GM12878 (cell line): ENCODE results near the gene DND1. TPM values are rescaled to one million over a fixed set of nuclear protein-coding genes. Genes with fewer than 3 reads are reported as not detected.
"Not testable (repeated sequence)": the region's sequence is repeated elsewhere in the genome, so short reads cannot be mapped to it uniquely, and the experiment has no call there.

Source experiments
- ATAC-seq: fragments of 200-7000 bp; cut with Tn5 transposase; 3 replicates; pipeline ENCODE4 v1.9.1; 2020; ENCODE audit warnings: mild to moderate bottlenecking, moderate library complexity
- BruUV-seq: library from RNA; stranded (reverse); fragments of 400-500 nt; replicated peaks from 2 replicates; lab custom pipeline; 2021; lab: Mats Ljungman, UMichigan
- CTCF ChIA-PET: fragments of 300-600 bp; sonication (Branson Sonifier 250); formaldehyde crosslinking; extraction: SDS; loops from one replicate; lab custom pipeline; 2021; ENCODE audit warnings: inconsistent platforms; lab: Yijun Ruan, JAX
- POLR2A ChIA-PET: fragments of 350-600 bp; formaldehyde crosslinking; extraction: SDS; loops from one replicate; lab custom pipeline; 2021; ENCODE audit warnings: inconsistent platforms; lab: Charles Lee
- RAD21 ChIA-PET: fragments of 300-600 bp; sonication (Branson Sonifier 250); formaldehyde crosslinking; loops from one replicate; lab custom pipeline; 2023; ENCODE audit warnings: antibody characterized with exemption; ENCODE audit not compliant: unreplicated experiment; lab: Charles Lee
- SMC1A ChIA-PET: fragments of 300-600 bp; sonication (Branson Sonifier 250); formaldehyde crosslinking; loops from one replicate; lab custom pipeline; 2023; ENCODE audit not compliant: unreplicated experiment, uncharacterized antibody; lab: Charles Lee
- DNase-seq: peaks from one replicate; pipeline ENCODE4 v3.0.0-alpha.2; 2011; ENCODE audit warnings: low read depth, low spot score
- FAIRE-seq: peaks from 3 replicates; lab custom pipeline; 2011; peaks lifted over from hg19 to GRCh38; lab: Jason Lieb, UNC
- H2AFZ ChIP-seq: 2 replicates; pipeline ENCODE4 v1.6.0; 2011; ENCODE audit warnings: low read depth, low read length, control low read depth; ENCODE audit not compliant: control insufficient read depth
- H3K27ac ChIP-seq: 2 replicates; pipeline ENCODE4 v1.5.1; 2011; ENCODE audit warnings: control low read depth; ENCODE audit not compliant: control insufficient read depth, insufficient read depth
- H3K27me3 ChIP-seq, 2 experiments: replicated peaks in 1 of 2; 2 replicates each; pipeline versions ENCODE4 v1.6.0 to v1.6.1; 2011; ENCODE audit warnings: low read length in 1 of 2; ENCODE audit not compliant: control insufficient read depth in 2 of 2, insufficient read depth in 2 of 2
- H3K36me3 ChIP-seq, 2 experiments: 2 replicates each; pipeline ENCODE4 v1.5.1; 2011; ENCODE audit warnings: low read length in 1 of 2; ENCODE audit not compliant: control insufficient read depth in 2 of 2, insufficient read depth in 2 of 2
- H3K4me1 ChIP-seq: 2 replicates; pipeline ENCODE4 v1.6.1; 2011; ENCODE audit warnings: mild to moderate bottlenecking, low read length, moderate library complexity, mixed read lengths; ENCODE audit not compliant: control insufficient read depth, insufficient read depth
- H3K4me2 ChIP-seq: 2 replicates; pipeline ENCODE4 v1.6.0; 2011; ENCODE audit warnings: control low read depth; ENCODE audit not compliant: control insufficient read depth, insufficient read depth
- H3K4me3 ChIP-seq: fragments of 200-600 bp; sonication (generic); 2 replicates; pipeline ENCODE4 v1.5.1; 2016
- H3K79me2 ChIP-seq: 2 replicates; pipeline ENCODE4 v1.6.0; 2011; ENCODE audit warnings: low read length; ENCODE audit not compliant: control insufficient read depth, insufficient read depth
- H3K9ac ChIP-seq: 2 replicates; pipeline ENCODE4 v1.8.0; 2011; ENCODE audit warnings: low read length, control low read depth, mixed read lengths; ENCODE audit not compliant: control insufficient read depth, insufficient read depth
- H3K9me3 ChIP-seq: replicated peaks from 3 replicates; pipeline ENCODE4 v1.5.1; 2011; ENCODE audit warnings: mild to moderate bottlenecking, low read length; ENCODE audit not compliant: control insufficient read depth, insufficient read depth
- H4K20me1 ChIP-seq: 2 replicates; pipeline ENCODE4 v1.6.0; 2011; ENCODE audit not compliant: control insufficient read depth, insufficient read depth
- MTA3 ChIP-seq: IDR thresholded peaks from 2 replicates; pipeline ENCODE4 v1.6.1; 2012; ENCODE audit warnings: low read length, inconsistent platforms, borderline replicate concordance
- MYB ChIP-seq: fragments of 150-350 bp; IDR thresholded peaks from 2 replicates; pipeline ENCODE4 v1.6.1; 2014; ENCODE audit warnings: mild to moderate bottlenecking, low read depth, low read length, borderline replicate concordance
- RAD51 ChIP-seq: fragments of 450-650 bp; IDR thresholded peaks from 2 replicates; pipeline ENCODE4 v1.6.1; 2016; ENCODE audit warnings: moderate library complexity, mild to moderate bottlenecking, inconsistent platforms
- TARDBP ChIP-seq: IDR thresholded peaks from 2 replicates; pipeline ENCODE4 v1.6.1; 2016; ENCODE audit warnings: borderline replicate concordance
- WGBS: methylation state at CpG from one replicate; pipeline ENCODE4 v1.1.6; 2016; ENCODE audit warnings: low lambda C conversion rate; ENCODE audit not compliant: insufficient replicate concordance, insufficient coverage; ENCODE audit errors: missing lambda C conversion rate; 5-methylcytosine and 5-hydroxymethylcytosine counted together
- in situ Hi-C: fragments of 300-500 bp; cut with MboI; formaldehyde crosslinking; loops from 9 replicates; pipeline ENCODE4 v1.14.3; 2018; ENCODE audit warnings: mixed read lengths
- intact Hi-C: fragments of 100-400 bp; cut with micrococcal nuclease; formaldehyde crosslinking; loops from one replicate; pipeline ENCODE4 v1.14.2; 2022; ENCODE audit not compliant: unreplicated experiment
- polyA plus RNA-seq, 11 experiments: library from polyadenylated mRNA; depleted of rRNA in 4 of 11; unstranded in 6 of 11; stranded (reverse) in 5 of 11; fragments of >200 nt; fragmentation: Nextera tagmentation in 4 of 11; fragmentation: Illumina TruSeq in 1 of 11; extraction: Ambion mirVana in 4 of 11; extraction: Trizol in 1 of 11; gene quantifications; 1 replicate in 1 of 11; 2 replicates in 10 of 11; pipeline versions ENCODE4 v1.2.1 to v1.2.3, GENCODE V29; 2011 to 2016; ENCODE audit warnings: inconsistent platforms in 2 of 11, missing spikeins in 2 of 11, low read depth in 1 of 11
- total RNA-seq, 4 experiments: library from RNA; depleted of rRNA in 3 of 4; stranded (reverse); fragments of >200 nt in 3 of 4; fragmentation: Illumina TruSeq in 1 of 4; extraction: Trizol in 1 of 4; gene quantifications; 2 replicates each; pipeline versions ENCODE4 v1.2.1 to v1.2.3, GENCODE V29; 2013 to 2021
- TF ChIP-seq, protein P1 (sequence below): fragments of 450-650 bp; IDR thresholded peaks from 2 replicates; pipeline ENCODE4 v1.6.1; 2016; ENCODE audit warnings: mild to moderate bottlenecking

DND1 gene
- total and polyA plus RNA-seq, 10 of the 15 experiments (the other 5 are each of a cell fraction or from before 2014, with no cell fraction given), result 0.15 to 2.9 (median 0.73) TPM; not detected in 2

DNA sequence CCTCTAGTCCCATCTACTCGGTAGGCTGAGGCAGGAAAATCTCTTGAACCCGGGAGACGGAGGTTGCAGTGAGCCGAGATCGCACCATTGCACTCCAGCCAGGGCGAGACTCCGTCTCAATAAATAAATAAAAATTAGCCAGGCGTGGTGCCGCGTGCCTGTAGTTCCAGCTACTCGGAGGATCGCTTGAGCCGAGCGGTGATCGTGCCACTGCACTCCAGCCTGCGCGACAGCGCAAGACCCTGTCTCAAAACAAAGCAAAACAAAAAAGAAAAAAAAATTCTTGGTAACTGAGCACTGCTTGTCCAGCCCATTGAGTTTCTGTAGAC lies 9.4 kb downstream of the DND1 start:
- no TSS peak for BruUV-seq
- peak overlapping the region; percentile 52 for H3K4me2 ChIP-seq
- FAIRE-seq (no peak), DNase-seq (no peak), ATAC-seq (no peak)
- intact Hi-C loops, result loop anchor here (1.0 to 2.0 kb wide), 2 partner anchors 55 to 100 kb away; partner anchors contain the start of genes APBB3 and SLC35A4
- H3K27ac ChIP-seq, result peak overlapping the region; percentile 85
- H3K36me3 ChIP-seq, result peaks cover 17% of the 10 kb centered on the region in 2 experiments
- H3K9ac ChIP-seq, result peak overlapping the region; percentile 82
- SMC1A ChIA-PET, result interaction anchor here (1.3 to 2.8 kb wide), 2 partner anchors 8 to 16 kb away, joined by 4 to 12 read pairs; partner anchors contain the start of genes IK and NDUFA2
- POLR2A ChIA-PET, result interaction anchor here (0.6 to 2.3 kb wide), 4 partner anchors 17 to 263 kb away, joined by 3 to 12 read pairs (median 4); partner anchors contain the start of genes HARS1, HARS2 and NDUFA2
- no peaks in the 10 kb centered on the region for H3K4me1 ChIP-seq
- H3K27me3 ChIP-seq, result no peaks in the 10 kb centered on the region
- TF ChIP-seq MYB (no peak), MTA3 (0 out of 2 replicates have a peak, but pooled peaks have one; percentile 24), TARDBP (no peak), RAD51 (no peak)
- TF ChIP-seq, protein P1, sequence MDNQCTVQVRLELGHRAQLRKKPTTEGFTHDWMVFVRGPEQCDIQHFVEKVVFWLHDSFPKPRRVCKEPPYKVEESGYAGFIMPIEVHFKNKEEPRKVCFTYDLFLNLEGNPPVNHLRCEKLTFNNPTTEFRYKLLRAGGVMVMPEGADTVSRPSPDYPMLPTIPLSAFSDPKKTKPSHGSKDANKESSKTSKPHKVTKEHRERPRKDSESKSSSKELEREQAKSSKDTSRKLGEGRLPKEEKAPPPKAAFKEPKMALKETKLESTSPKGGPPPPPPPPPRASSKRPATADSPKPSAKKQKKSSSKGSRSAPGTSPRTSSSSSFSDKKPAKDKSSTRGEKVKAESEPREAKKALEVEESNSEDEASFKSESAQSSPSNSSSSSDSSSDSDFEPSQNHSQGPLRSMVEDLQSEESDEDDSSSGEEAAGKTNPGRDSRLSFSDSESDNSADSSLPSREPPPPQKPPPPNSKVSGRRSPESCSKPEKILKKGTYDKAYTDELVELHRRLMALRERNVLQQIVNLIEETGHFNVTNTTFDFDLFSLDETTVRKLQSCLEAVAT, result 0 out of 2 replicates have a peak, but pooled peaks have one; percentile 11
- RAD21 ChIA-PET, result no interaction called here
- in situ Hi-C loops, result no loop called here
- CTCF ChIA-PET, result interaction anchor here (0.9 to 2.1 kb wide), 2 partner anchors 11 to 312 kb away, joined by 3 to 5 read pairs; no protein-coding TSS in a partner anchor
- no peak overlapping the region for H2AFZ ChIP-seq
- WGBS, result 57% methylated on average over 18 of the region's 18 CpGs
- H3K9me3 ChIP-seq, result no peaks in the 10 kb centered on the region
- peak overlapping the region; percentile 96 for H3K4me3 ChIP-seq
- peaks cover 31% of the 10 kb centered on the region for H3K79me2 ChIP-seq
- H4K20me1 ChIP-seq, result no peaks in the 10 kb centered on the region

DNA sequence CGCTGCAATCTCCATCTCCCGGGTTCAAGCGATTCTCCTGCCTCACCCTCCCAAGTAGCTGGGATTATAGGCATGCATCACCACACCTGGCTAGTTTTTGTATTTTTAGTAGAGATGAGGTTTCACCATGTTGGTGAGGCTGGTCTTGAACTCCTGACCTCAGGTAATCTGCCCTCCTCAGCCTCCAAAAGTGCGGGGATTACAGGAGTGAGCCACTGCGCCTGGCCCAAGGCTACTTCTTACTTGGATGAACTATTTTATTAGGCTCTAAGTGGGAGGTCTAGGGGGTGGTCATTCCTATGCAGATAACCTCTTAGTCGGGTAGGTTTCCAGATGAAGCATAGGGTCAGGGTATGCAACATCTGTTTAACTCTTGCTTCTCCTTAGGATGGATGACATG lies 13.0 kb downstream of the DND1 start:
- RAD21 ChIA-PET, CTCF ChIA-PET, FAIRE-seq, DNase-seq, H3K4me2 ChIP-seq, BruUV-seq, H3K27ac ChIP-seq, ATAC-seq, H3K9ac ChIP-seq, H3K9me3 ChIP-seq, H3K27me3 ChIP-seq, H4K20me1 ChIP-seq, in situ Hi-C loops, H3K79me2 ChIP-seq, H3K4me3 ChIP-seq, H3K4me1 ChIP-seq, H2AFZ ChIP-seq, SMC1A ChIA-PET, intact Hi-C loops: not testable (repeated sequence)
- POLR2A ChIA-PET, result interaction anchor here (0.6 to 0.7 kb wide), 2 partner anchors 13 to 877 kb away, joined by 8 to 11 read pairs; partner anchors contain the start of genes IK and NDUFA2
- H3K36me3 ChIP-seq, result peaks cover 16 to 27% of the 10 kb centered on the region in 2 experiments
- WGBS, result 97% methylated on average over 6 of the region's 6 CpGs
